H1 (cell line): ENCODE data around the gene RPUSD1. TPM values are rescaled to one million over a fixed set of nuclear protein-coding genes. Genes with fewer than 3 reads are reported as not detected.

Experiments
- CTCF ChIA-PET: fragments of 300-600 bp; sonication (Branson Sonifier 250); formaldehyde crosslinking; loops from one replicate; lab custom pipeline; 2021; ENCODE audit not compliant: partially characterized antibody; lab: Charles Lee
- POLR2A ChIA-PET: fragments of 300-600 bp; sonication (Branson Sonifier 250); formaldehyde crosslinking; loops from one replicate; lab custom pipeline; 2021; ENCODE audit warnings: inconsistent platforms; ENCODE audit not compliant: partially characterized antibody; lab: Charles Lee
- DNase-seq, 2 experiments: peaks; one replicate each; pipeline versions ENCODE4 v3.0.0 to v3.0.0-alpha.2; 2010 to 2022; ENCODE audit warnings: low spot score in 2 of 2, low read depth in 1 of 2, mixed read lengths in 1 of 2
- FAIRE-seq: peaks from 2 replicates; lab custom pipeline; 2011; peaks lifted over from hg19 to GRCh38; lab: Jason Lieb, UNC
- H2AFZ ChIP-seq: 2 replicates; pipeline ENCODE4 v1.8.1; 2012; ENCODE audit warnings: low read length, inconsistent platforms
- H2AK5ac ChIP-seq: 2 replicates; pipeline ENCODE4 v1.6.1; 2013; ENCODE audit warnings: low read depth, low read length
- H2BK120ac ChIP-seq: replicated peaks from 2 replicates; pipeline ENCODE3; 2013; ENCODE audit warnings: low read depth, low read length, inconsistent platforms
- H2BK12ac ChIP-seq: 2 replicates; pipeline ENCODE4 v1.6.1; 2013; ENCODE audit warnings: low read depth, low read length
- H2BK15ac ChIP-seq: 2 replicates; pipeline ENCODE4 v1.6.1; 2013; ENCODE audit warnings: low read length
- H2BK20ac ChIP-seq: 2 replicates; pipeline ENCODE4 v1.6.1; 2013; ENCODE audit warnings: low read length
- H2BK5ac ChIP-seq: 2 replicates; pipeline ENCODE4 v1.6.1; 2013; ENCODE audit warnings: low read depth, low read length
- H3K14ac ChIP-seq: 2 replicates; pipeline ENCODE4 v1.6.1; 2013; ENCODE audit warnings: inconsistent platforms; ENCODE audit not compliant: insufficient read length
- H3K18ac ChIP-seq: 2 replicates; pipeline ENCODE4 v1.6.1; 2013; ENCODE audit warnings: low read length; ENCODE audit errors: extremely low read depth
- H3K23ac ChIP-seq: 2 replicates; pipeline ENCODE4 v1.6.1; 2013; ENCODE audit warnings: inconsistent platforms; ENCODE audit not compliant: insufficient read length
- H3K23me2 ChIP-seq: 2 replicates; pipeline ENCODE4 v1.6.1; 2013; ENCODE audit warnings: low read depth, low read length
- H3K27ac ChIP-seq: 2 replicates; pipeline ENCODE4 v1.6.1; 2011; ENCODE audit warnings: low read depth, low read length, inconsistent platforms
- H3K27me3 ChIP-seq, 4 experiments: replicated peaks in 1 of 4; 1 replicate in 1 of 4; 2 replicates in 3 of 4; pipeline versions ENCODE4 v1.6.1 to v1.8.1; 2011 to 2013; ENCODE audit warnings: low read length in 3 of 4, mild to moderate bottlenecking in 3 of 4, inconsistent platforms in 2 of 4, mixed read lengths in 2 of 4, moderate library complexity in 1 of 4; ENCODE audit not compliant: control insufficient read depth in 3 of 4, insufficient read depth in 3 of 4; ENCODE audit errors: extremely low read depth in 1 of 4
- H3K36me3 ChIP-seq, 4 experiments: 2 replicates each; pipeline versions ENCODE4 v1.6.1 to v1.8.1; 2011 to 2013; ENCODE audit warnings: mild to moderate bottlenecking in 4 of 4, low read length in 3 of 4, moderate library complexity in 2 of 4, control low read depth in 1 of 4, inconsistent platforms in 1 of 4; ENCODE audit not compliant: insufficient read depth in 4 of 4, control insufficient read depth in 2 of 4
- H3K4ac ChIP-seq: replicated peaks from 2 replicates; pipeline ENCODE3; 2013; ENCODE audit warnings: low read length, low read depth, mixed read lengths, inconsistent platforms; ENCODE audit not compliant: insufficient read length
- H3K4me1 ChIP-seq, 4 experiments: replicated peaks in 1 of 4; 1 replicate in 1 of 4; 2 replicates in 3 of 4; pipeline versions ENCODE4 v1.6.1 to v1.8.1; 2011 to 2013; ENCODE audit warnings: low read length in 3 of 4, inconsistent platforms in 2 of 4, mixed read lengths in 1 of 4; ENCODE audit not compliant: insufficient read depth in 4 of 4, control insufficient read depth in 3 of 4
- H3K4me2 ChIP-seq, 2 experiments: 2 replicates each; pipeline versions ENCODE4 v1.6.1 to v1.8.1; 2011 to 2013; ENCODE audit warnings: low read depth in 2 of 2, low read length in 2 of 2, control low read depth in 1 of 2, inconsistent platforms in 1 of 2, mild to moderate bottlenecking in 1 of 2; ENCODE audit not compliant: insufficient read depth in 1 of 2
- H3K4me3 ChIP-seq, 4 experiments: fragments of 200-600, 300-600 bp in 1 of 4; sonication (generic), shearing (Covaris generic), sonication (Bioruptor Twin) in 1 of 4; 2 replicates each; pipeline versions ENCODE4 v1.5.1 to v1.8.1; 2011 to 2016; ENCODE audit warnings: low read length in 4 of 4, low read depth in 3 of 4, control low read depth in 2 of 4, inconsistent platforms in 2 of 4, mild to moderate bottlenecking in 2 of 4, mixed read lengths in 1 of 4, moderate library complexity in 1 of 4; ENCODE audit not compliant: insufficient read depth in 2 of 4; ENCODE audit errors: extremely low read depth in 1 of 4
- H3K56ac ChIP-seq: replicated peaks from 2 replicates; pipeline ENCODE3; 2013; ENCODE audit warnings: low read depth, mild to moderate bottlenecking, mixed read lengths, low read length, inconsistent platforms; ENCODE audit not compliant: insufficient read length
- H3K79me1 ChIP-seq: 2 replicates; pipeline ENCODE4 v1.6.1; 2013; ENCODE audit warnings: low read depth, low read length, control low read depth
- H3K79me2 ChIP-seq, 2 experiments: 2 replicates each; pipeline versions ENCODE4 v1.6.1 to v1.8.1; 2012 to 2013; ENCODE audit warnings: low read length in 2 of 2, mild to moderate bottlenecking in 2 of 2, inconsistent platforms in 1 of 2; ENCODE audit not compliant: insufficient read depth in 2 of 2, control insufficient read depth in 1 of 2
- H3K9ac ChIP-seq, 4 experiments: replicated peaks in 1 of 4; 1 replicate in 1 of 4; 2 replicates in 3 of 4; pipeline versions ENCODE4 v1.6.1 to v1.8.1; 2011 to 2013; ENCODE audit warnings: low read depth in 3 of 4, low read length in 3 of 4, control low read depth in 2 of 4, mild to moderate bottlenecking in 2 of 4, moderate library complexity in 2 of 4, inconsistent platforms in 1 of 4; ENCODE audit errors: extremely low read depth in 1 of 4
- H3K9me3 ChIP-seq, 2 experiments: 2 replicates each; pipeline versions ENCODE4 v1.6.1 to v1.8.1; 2012 to 2013; ENCODE audit warnings: mild to moderate bottlenecking in 2 of 2, moderate library complexity in 2 of 2, control low read depth in 1 of 2, inconsistent platforms in 1 of 2, low read depth in 1 of 2, low read length in 1 of 2, mixed read lengths in 1 of 2; ENCODE audit not compliant: insufficient read depth in 2 of 2
- H4K20me1 ChIP-seq, 2 experiments: replicated peaks in 1 of 2; 2 replicates each; pipeline versions ENCODE3 to v1.8.1; 2011 to 2013; ENCODE audit warnings: inconsistent platforms in 2 of 2, low read length in 2 of 2, mild to moderate bottlenecking in 1 of 2; ENCODE audit not compliant: insufficient read depth in 2 of 2, control insufficient read depth in 1 of 2
- H4K5ac ChIP-seq: 2 replicates; pipeline ENCODE4 v1.6.1; 2013; ENCODE audit warnings: low read length, low read depth, mixed read lengths, inconsistent platforms; ENCODE audit not compliant: insufficient read length
- H4K8ac ChIP-seq: 2 replicates; pipeline ENCODE4 v1.8.0; 2013; ENCODE audit warnings: mild to moderate bottlenecking, moderate library complexity, low read length, inconsistent platforms; ENCODE audit not compliant: insufficient read depth; ENCODE audit errors: extremely low read depth
- H4K91ac ChIP-seq: replicated peaks from 2 replicates; pipeline ENCODE3; 2013; ENCODE audit warnings: low read length, mixed read lengths, inconsistent platforms; ENCODE audit not compliant: insufficient read length
- SIN3A ChIP-seq, 2 experiments: IDR thresholded peaks in 1 of 2; conservative IDR thresholded peaks in 1 of 2; 2 replicates each; pipeline ENCODE4 v1.6.1; 2011 to 2012; ENCODE audit warnings: low read length in 2 of 2, improper control_type of control experiment in 1 of 2, low read depth in 1 of 2, mild to moderate bottlenecking in 1 of 2
- WGBS, 2 experiments: shearing (Covaris generic) in 1 of 2; methylation state at CpG; one replicate each; pipeline versions ENCODE4 v1.1.6 to v1.1.7; 2013 to 2015; ENCODE audit warnings: low lambda C conversion rate in 2 of 2, mixed read lengths in 2 of 2, inconsistent platforms in 1 of 2, low coverage in 1 of 2, missing lambda C conversion rate in 1 of 2; ENCODE audit not compliant: insufficient replicate concordance in 2 of 2, insufficient coverage in 1 of 2, insufficient read length in 1 of 2; ENCODE audit errors: extremely low coverage in 1 of 2, missing lambda C conversion rate in 1 of 2; 5-methylcytosine and 5-hydroxymethylcytosine counted together
- polyA plus RNA-seq, 7 experiments: library from polyadenylated mRNA; depleted of rRNA in 3 of 7; stranded (reverse) in 5 of 7; unstranded in 2 of 7; fragments of >200 nt in 5 of 7; fragments of 200-250 nt in 2 of 7; gene quantifications; 1 replicate in 5 of 7; 2 replicates in 1 of 7; 4 replicates in 1 of 7; pipeline versions ENCODE4 v1.2.1 to v1.2.3, GENCODE V29; 2011 to 2013; ENCODE audit warnings: missing spikeins in 2 of 7, mixed read lengths in 2 of 7
- total RNA-seq: library from RNA; stranded (reverse); fragmentation: NEBNext Ultra II Directional; extraction: Animal tissue kit (Norgen Biotek cat#: 25700); gene quantifications from 2 replicates; pipeline ENCODE4 v1.2.1, GENCODE V29; 2021
- TF ChIP-seq, protein P1 (sequence below), 3 experiments: IDR thresholded peaks; 1 replicate in 2 of 3; 2 replicates in 1 of 3; pipeline versions ENCODE4 v1.5.1 to v1.6.1; 2011; ENCODE audit warnings: low read length in 3 of 3, mild to moderate bottlenecking in 3 of 3, inconsistent platforms in 2 of 3, low read depth in 1 of 3, moderate library complexity in 1 of 3; ENCODE audit not compliant: insufficient read depth in 1 of 3; ENCODE audit errors: control extremely low read depth in 1 of 3

The RPUSD1 gene
- total and polyA plus RNA-seq, 2 of the 8 experiments (the other 6 are each of a cell fraction or from before 2014, with no cell fraction given) = 32.2 to 61.8 TPM

GRCh38 chr16:743794-744500 is 44.2 kb downstream of the RPUSD1 start:
- no peak overlapping the region for H2BK120ac ChIP-seq
- no peak overlapping the region for H3K56ac ChIP-seq
- no peak for FAIRE-seq
- H3K4me1 ChIP-seq = peaks cover 0 to 7% (median 4%) of the 10 kb centered on the region in 4 experiments; a peak in 5 of 7 replicates
- H2AK5ac ChIP-seq = no peak overlapping the region
- no peak overlapping the region for H2BK15ac ChIP-seq
- no peaks in the 10 kb centered on the region for H4K20me1 ChIP-seq
- H3K14ac ChIP-seq = no peak overlapping the region
- H3K23me2 ChIP-seq = peaks cover 7% of the 10 kb centered on the region; the same call in 1 of the 2 replicates
- POLR2A ChIA-PET = interaction anchor here (0.8 to 5.0 kb wide), 10 partner anchors 9 to 123 kb away, joined by 3 to 18 read pairs (median 4); no protein-coding TSS in a partner anchor
- no peak overlapping the region for H3K23ac ChIP-seq
- no peaks in the 10 kb centered on the region for H3K27me3 ChIP-seq
- no peak overlapping the region for H3K18ac ChIP-seq
- no peak overlapping the region for H3K9ac ChIP-seq
- no peaks in the 10 kb centered on the region for H3K79me1 ChIP-seq
- H2BK5ac ChIP-seq = no peak overlapping the region
- no peaks in the 10 kb centered on the region for H3K79me2 ChIP-seq
- CTCF ChIA-PET = interaction anchor here (0.6 to 35.8 kb wide), 20 partner anchors 8 to 693 kb away, joined by 3 to 977 read pairs (median 4); partner anchors contain the start of genes ANTKMT, CCDC78, CHTF18 and FBXL16
- no peak overlapping the region for H4K91ac ChIP-seq
- H3K27ac ChIP-seq = no peak overlapping the region
- WGBS, 2 experiments = 88% methylated on average over 18 of the region's 21 CpGs; no CpG with 5 or more reads in 1 of the 2 experiments
- no peak overlapping the region for H2AFZ ChIP-seq
- no peak overlapping the region for H3K4ac ChIP-seq
- no peak overlapping the region for H3K4me2 ChIP-seq
- H3K36me3 ChIP-seq = no peaks in the 10 kb centered on the region
- TF ChIP-seq, protein P1, sequence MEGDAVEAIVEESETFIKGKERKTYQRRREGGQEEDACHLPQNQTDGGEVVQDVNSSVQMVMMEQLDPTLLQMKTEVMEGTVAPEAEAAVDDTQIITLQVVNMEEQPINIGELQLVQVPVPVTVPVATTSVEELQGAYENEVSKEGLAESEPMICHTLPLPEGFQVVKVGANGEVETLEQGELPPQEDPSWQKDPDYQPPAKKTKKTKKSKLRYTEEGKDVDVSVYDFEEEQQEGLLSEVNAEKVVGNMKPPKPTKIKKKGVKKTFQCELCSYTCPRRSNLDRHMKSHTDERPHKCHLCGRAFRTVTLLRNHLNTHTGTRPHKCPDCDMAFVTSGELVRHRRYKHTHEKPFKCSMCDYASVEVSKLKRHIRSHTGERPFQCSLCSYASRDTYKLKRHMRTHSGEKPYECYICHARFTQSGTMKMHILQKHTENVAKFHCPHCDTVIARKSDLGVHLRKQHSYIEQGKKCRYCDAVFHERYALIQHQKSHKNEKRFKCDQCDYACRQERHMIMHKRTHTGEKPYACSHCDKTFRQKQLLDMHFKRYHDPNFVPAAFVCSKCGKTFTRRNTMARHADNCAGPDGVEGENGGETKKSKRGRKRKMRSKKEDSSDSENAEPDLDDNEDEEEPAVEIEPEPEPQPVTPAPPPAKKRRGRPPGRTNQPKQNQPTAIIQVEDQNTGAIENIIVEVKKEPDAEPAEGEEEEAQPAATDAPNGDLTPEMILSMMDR (IDR thresholded peaks at IDR 0.05; ENCODE audit: control extremely low read depth in 1 of 3, insufficient read depth in 1 of 3, low read depth in 1 of 3, low read length in 3 of 3) = peak; percentile 44 to 62 (median 52)
- TF ChIP-seq SIN3A (conservative IDR thresholded peaks at IDR 0.05 in 1 of 2, IDR thresholded peaks at IDR 0.05 in 1 of 2; ENCODE audit: low read depth in 1 of 2, low read length in 2 of 2) = no peak
- H2BK12ac ChIP-seq = no peak overlapping the region
- no peak for DNase-seq
- H4K5ac ChIP-seq = no peak overlapping the region
- H4K8ac ChIP-seq = no peak overlapping the region
- no peaks in the 10 kb centered on the region for H3K9me3 ChIP-seq
- H2BK20ac ChIP-seq = no peak overlapping the region
- no peak overlapping the region for H3K4me3 ChIP-seq
